GM10266 (cell line): ENCODE data around the gene KLK12.

Source experiments
- DNase-seq: peaks from one replicate; pipeline ENCODE4 v3.0.0; 2012; ENCODE audit errors: extremely low spot score
- TF ChIP-seq, protein P1 (sequence below): IDR thresholded peaks from 2 replicates; pipeline ENCODE4 v1.5.1; 2012; ENCODE audit warnings: mild to moderate bottlenecking, low read depth; ENCODE audit not compliant: control insufficient read depth, insufficient read depth; ENCODE audit errors: missing control alignments

Gene KLK12

DNA sequence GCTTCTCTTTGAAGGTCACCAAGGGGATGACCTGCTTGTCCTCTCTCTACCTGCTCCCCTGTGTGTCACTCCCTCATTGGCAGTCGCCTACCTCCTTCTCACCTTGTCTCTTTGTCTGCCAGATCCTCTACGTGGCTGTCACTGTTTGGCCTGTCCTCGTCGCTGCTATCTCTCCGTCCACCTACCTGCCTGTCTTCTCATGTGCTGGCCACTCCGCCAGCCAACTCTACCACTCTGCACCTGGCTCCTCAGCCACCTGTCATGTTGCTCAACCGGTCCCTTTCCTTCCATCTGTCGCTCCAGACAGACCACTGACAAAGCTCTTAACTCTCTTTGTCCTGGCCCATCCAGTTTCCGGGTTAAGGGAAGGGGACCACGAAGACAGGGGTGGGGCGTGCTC, at the start of gene KLK12:
TSS of gene KLK12 (minus strand) at position 299 of the 400 bp plus-strand sequence. CDS start 381 bp downstream, outside the sequence.
- DNase-seq = no peak
- TF ChIP-seq, protein P1, sequence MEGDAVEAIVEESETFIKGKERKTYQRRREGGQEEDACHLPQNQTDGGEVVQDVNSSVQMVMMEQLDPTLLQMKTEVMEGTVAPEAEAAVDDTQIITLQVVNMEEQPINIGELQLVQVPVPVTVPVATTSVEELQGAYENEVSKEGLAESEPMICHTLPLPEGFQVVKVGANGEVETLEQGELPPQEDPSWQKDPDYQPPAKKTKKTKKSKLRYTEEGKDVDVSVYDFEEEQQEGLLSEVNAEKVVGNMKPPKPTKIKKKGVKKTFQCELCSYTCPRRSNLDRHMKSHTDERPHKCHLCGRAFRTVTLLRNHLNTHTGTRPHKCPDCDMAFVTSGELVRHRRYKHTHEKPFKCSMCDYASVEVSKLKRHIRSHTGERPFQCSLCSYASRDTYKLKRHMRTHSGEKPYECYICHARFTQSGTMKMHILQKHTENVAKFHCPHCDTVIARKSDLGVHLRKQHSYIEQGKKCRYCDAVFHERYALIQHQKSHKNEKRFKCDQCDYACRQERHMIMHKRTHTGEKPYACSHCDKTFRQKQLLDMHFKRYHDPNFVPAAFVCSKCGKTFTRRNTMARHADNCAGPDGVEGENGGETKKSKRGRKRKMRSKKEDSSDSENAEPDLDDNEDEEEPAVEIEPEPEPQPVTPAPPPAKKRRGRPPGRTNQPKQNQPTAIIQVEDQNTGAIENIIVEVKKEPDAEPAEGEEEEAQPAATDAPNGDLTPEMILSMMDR = no peak

GRCh38 chr19:51084505-51084904, 49.7 kb upstream of the KLK12 start:
- DNase-seq = no peak
- TF ChIP-seq, protein P1 = no peak

- DNase-seq = no peak
- TF ChIP-seq, protein P1 = no peak
These were observed 49.0 kb upstream of the KLK12 start for GRCh38 chr19:51083783-51084182.

GRCh38 chr19:51083181-51083580, 48.4 kb upstream of the KLK12 start:
- TF ChIP-seq, protein P1 = no peak
- DNase-seq = no peak

- DNase-seq = no peak
These were observed 47.8 kb upstream of the KLK12 start, which contains the start of gene KLK14 for GRCh38 chr19:51082611-51083010. KLK14 (minus strand) TSS chr19:51082887; CDS start chr19:51082614, 273 bp downstream.

GRCh38 chr19:51081476-51081875, 46.7 kb upstream of the KLK12 start:
- TF ChIP-seq, protein P1 = no peak
- DNase-seq = no peak

More at GRCh38 chr19:51082611-51083010, 47.8 kb upstream of the KLK12 start, which contains the start of gene KLK14:
- TF ChIP-seq, protein P1 = no peak

DNA sequence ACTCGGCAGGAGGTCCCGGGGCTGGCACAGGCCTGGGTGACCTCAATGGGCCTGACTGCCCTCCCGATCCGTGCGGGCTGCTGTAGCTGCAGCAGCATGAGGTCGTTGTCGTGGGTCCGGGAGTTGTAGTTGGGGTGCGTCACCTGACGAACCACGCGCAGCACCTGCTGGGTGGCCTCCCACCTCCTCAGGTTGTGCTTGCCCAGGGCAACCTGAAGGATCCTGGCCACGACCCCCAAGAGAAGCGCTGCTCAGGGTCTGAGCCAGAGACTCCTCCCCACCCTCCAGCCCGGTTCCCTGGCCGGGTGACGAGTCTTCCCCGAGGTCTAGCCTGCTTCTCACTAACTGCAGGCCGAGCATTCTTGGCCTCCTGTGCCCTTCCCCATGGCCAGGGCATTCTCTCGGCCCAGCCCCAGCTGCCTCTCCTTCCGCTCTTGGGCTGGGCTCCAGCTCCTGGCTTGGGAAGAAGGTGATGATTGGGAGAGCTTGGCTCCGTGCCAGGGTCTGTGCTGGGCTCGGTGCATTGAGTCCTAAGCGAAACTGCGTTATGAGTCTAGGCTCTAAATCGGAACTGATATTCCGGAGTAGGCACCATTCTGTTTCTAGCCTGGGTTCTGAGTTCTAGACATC, 44.8 kb upstream of the KLK12 start:
- DNase-seq = no peak

More for the DNA sequence above, 44.8 kb upstream of the KLK12 start:
- TF ChIP-seq, protein P1 = no peak
